ENCODE measurements around the gene TIAM1.

- TF ChIP-seq CTCF (IDR thresholded peaks at IDR 0.05) (no peak), POLR2A (IDR thresholded peaks at IDR 0.05) (no peak)
Observed at GRCh38 chr21:31099122-31099521, 244.9 kb downstream of the TIAM1 start.

All from prostate gland (tissue), 2 donors.